IMR-90 (cell line): ENCODE results near the gene SMARCC2. TPM values are rescaled to one million over a fixed set of nuclear protein-coding genes. Genes with fewer than 3 reads are reported as not detected.

Experiments used
- ATAC-seq: fragments of 200-7000 bp; cut with Tn5 transposase; 2 replicates; pipeline ENCODE4 v1.9.1; 2020; ENCODE audit warnings: low read depth, mild to moderate bottlenecking, moderate library complexity
- BruUV-seq: library from RNA; stranded (reverse); fragments of 400-500 nt; replicated peaks from 2 replicates; lab custom pipeline; 2021; lab: Mats Ljungman, UMichigan
- CTCF ChIA-PET: fragments of 300-600 bp; formaldehyde crosslinking; extraction: SDS; loops from one replicate; lab custom pipeline; 2021; ENCODE audit warnings: antibody characterized with exemption; lab: Yijun Ruan, JAX
- POLR2A ChIA-PET: fragments of 300-600 bp; sonication (Branson Sonifier 250); formaldehyde crosslinking; loops from one replicate; lab custom pipeline; 2022; ENCODE audit warnings: antibody characterized with exemption; ENCODE audit not compliant: unreplicated experiment; lab: Charles Lee
- DNase-seq: peaks from one replicate; pipeline ENCODE4 v3.0.0; 2013
- H2AFZ ChIP-seq: replicated peaks from 2 replicates; pipeline ENCODE3; 2013; ENCODE audit warnings: low read length, mild to moderate bottlenecking; ENCODE audit not compliant: poor library complexity
- H2AK5ac ChIP-seq: 2 replicates; pipeline ENCODE4 v1.6.1; 2013; ENCODE audit warnings: low read depth, low read length, inconsistent platforms
- H2AK9ac ChIP-seq: replicated peaks from 2 replicates; pipeline ENCODE3; 2013; ENCODE audit warnings: mild to moderate bottlenecking, low read depth, low read length, moderate library complexity; ENCODE audit not compliant: poor library complexity
- H2BK120ac ChIP-seq: 2 replicates; pipeline ENCODE4 v1.6.1; 2013; ENCODE audit warnings: low read depth, low read length, inconsistent platforms
- H2BK15ac ChIP-seq: 3 replicates; pipeline ENCODE4 v1.6.1; 2013; ENCODE audit warnings: low read depth, low read length, inconsistent platforms
- H2BK20ac ChIP-seq: 2 replicates; pipeline ENCODE4 v1.6.1; 2013; ENCODE audit warnings: low read depth, mild to moderate bottlenecking, inconsistent platforms, low read length, moderate library complexity
- H2BK5ac ChIP-seq: 2 replicates; pipeline ENCODE4 v1.6.1; 2013; ENCODE audit warnings: mild to moderate bottlenecking, low read depth, low read length, inconsistent platforms; ENCODE audit not compliant: poor library complexity, severe bottlenecking
- H3K14ac ChIP-seq: replicated peaks from 2 replicates; pipeline ENCODE4 v1.6.1; 2013; ENCODE audit warnings: low read depth, low read length, inconsistent platforms
- H3K18ac ChIP-seq: 2 replicates; pipeline ENCODE4 v1.6.1; 2013; ENCODE audit warnings: low read depth, low read length, control low read depth
- H3K23ac ChIP-seq: 2 replicates; pipeline ENCODE4 v1.6.1; 2013; ENCODE audit warnings: low read depth, low read length, inconsistent platforms
- H3K27ac ChIP-seq: 2 replicates; pipeline ENCODE4 v1.5.1; 2013; ENCODE audit warnings: mild to moderate bottlenecking, control low read depth, low read length; ENCODE audit not compliant: insufficient read depth
- H3K27me3 ChIP-seq: 2 replicates; pipeline ENCODE4 v1.6.1; 2013; ENCODE audit warnings: low read length; ENCODE audit not compliant: control insufficient read depth, insufficient read depth
- H3K36me3 ChIP-seq: 2 replicates; pipeline ENCODE4 v1.6.1; 2013; ENCODE audit warnings: low read length, mixed read lengths; ENCODE audit not compliant: control insufficient read depth, insufficient read depth
- H3K4ac ChIP-seq: 2 replicates; pipeline ENCODE4 v1.6.1; 2013; ENCODE audit warnings: low read depth, low read length, inconsistent platforms
- H3K4me1 ChIP-seq: 2 replicates; pipeline ENCODE4 v1.6.1; 2013; ENCODE audit warnings: low read length, mixed read lengths; ENCODE audit not compliant: control insufficient read depth, insufficient read depth
- H3K4me2 ChIP-seq: 2 replicates; pipeline ENCODE4 v1.6.1; 2013; ENCODE audit warnings: low read depth, mild to moderate bottlenecking, control low read depth, low read length, moderate library complexity
- H3K4me3 ChIP-seq: 2 replicates; pipeline ENCODE4 v1.5.1; 2013; ENCODE audit warnings: low read depth, mild to moderate bottlenecking, control low read depth, low read length, moderate library complexity; ENCODE audit not compliant: insufficient read depth
- H3K56ac ChIP-seq: 2 replicates; pipeline ENCODE4 v1.6.1; 2013; ENCODE audit warnings: low read length, inconsistent platforms; ENCODE audit not compliant: insufficient read depth; ENCODE audit errors: extremely low read depth
- H3K79me1 ChIP-seq, 2 experiments: 2 replicates each; pipeline ENCODE4 v1.6.1; 2013; ENCODE audit warnings: low read length in 2 of 2, inconsistent platforms in 1 of 2, low read depth in 1 of 2
- H3K9ac ChIP-seq: 2 replicates; pipeline ENCODE4 v1.6.1; 2013; ENCODE audit warnings: low read depth, low read length, control low read depth
- H3K9me1 ChIP-seq: 2 replicates; pipeline ENCODE4 v1.6.1; 2013; ENCODE audit warnings: low read length, inconsistent platforms; ENCODE audit not compliant: insufficient read depth
- H3K9me3 ChIP-seq: 2 replicates; pipeline ENCODE4 v1.6.1; 2013; ENCODE audit warnings: low read length; ENCODE audit not compliant: control insufficient read depth, insufficient read depth
- H4K20me1 ChIP-seq: 2 replicates; pipeline ENCODE4 v1.6.1; 2013; ENCODE audit warnings: low read length, inconsistent platforms; ENCODE audit not compliant: insufficient read depth
- H4K5ac ChIP-seq: 2 replicates; pipeline ENCODE4 v1.6.1; 2013; ENCODE audit warnings: mild to moderate bottlenecking, low read depth, low read length, control low read depth
- H4K8ac ChIP-seq, 2 experiments: 2 replicates each; pipeline ENCODE4 v1.6.1; 2013; ENCODE audit warnings: low read depth in 2 of 2, low read length in 2 of 2, control low read depth in 1 of 2, inconsistent platforms in 1 of 2
- H4K91ac ChIP-seq: 2 replicates; pipeline ENCODE4 v1.6.1; 2013; ENCODE audit warnings: low read depth, low read length, inconsistent platforms; ENCODE audit not compliant: insufficient read depth
- CEBPB ChIP-seq: IDR thresholded peaks from 2 replicates; pipeline ENCODE4 v1.6.1; 2012; ENCODE audit warnings: low read depth, low read length, improper control_type of control experiment
- CTCF ChIP-seq: conservative IDR thresholded peaks from 2 replicates; pipeline ENCODE4 v1.5.1; 2012; ENCODE audit warnings: mild to moderate bottlenecking, low read depth, low read length, improper control_type of control experiment
- ELK1 ChIP-seq: fragments of 150-350 bp; IDR thresholded peaks from 2 replicates; pipeline ENCODE4 v1.6.1; 2016; ENCODE audit warnings: low read depth, mild to moderate bottlenecking, low read length, moderate library complexity, borderline replicate concordance
- MAFK ChIP-seq: IDR thresholded peaks from 2 replicates; pipeline ENCODE4 v1.6.1; 2012; ENCODE audit warnings: low read depth, low read length, improper control_type of control experiment
- NFE2L2 ChIP-seq: fragments of 150-350 bp; IDR thresholded peaks from 2 replicates; pipeline ENCODE4 v1.6.1; 2016; ENCODE audit warnings: low read depth, mild to moderate bottlenecking, low read length
- RAD21 ChIP-seq: IDR thresholded peaks from 2 replicates; pipeline ENCODE4 v1.6.1; 2012; ENCODE audit warnings: low read length, improper control_type of control experiment
- RFX5 ChIP-seq: IDR thresholded peaks from 2 replicates; pipeline ENCODE4 v1.8.0; 2012; ENCODE audit warnings: low read depth, mild to moderate bottlenecking, low read length, moderate library complexity
- WGBS, 2 experiments: methylation state at CpG; one replicate each; pipeline versions ENCODE4 v1.1.5 to v1.1.7; 2013; ENCODE audit warnings: missing lambda C conversion rate in 2 of 2; ENCODE audit not compliant: insufficient read length in 1 of 2; ENCODE audit errors: extremely low coverage in 2 of 2; 5-methylcytosine and 5-hydroxymethylcytosine counted together
- dilution Hi-C: fragments of 300-500 bp; cut with HindIII; formaldehyde crosslinking; loops from one replicate; pipeline ENCODE4 v1.14.3; 2018; ENCODE audit warnings: low sequenced_read_pairs; ENCODE audit not compliant: unreplicated experiment
- in situ Hi-C: fragments of 300-500 bp; cut with MboI; formaldehyde crosslinking; loops from 3 replicates; pipeline ENCODE4 v1.14.3; 2019; ENCODE audit warnings: low sequenced_read_pairs, inconsistent platforms, mixed read lengths
- intact Hi-C: fragments of 100-400 bp; cut with micrococcal nuclease; formaldehyde crosslinking; loops from 2 replicates; pipeline ENCODE4 v1.10.0; 2022
- polyA plus RNA-seq, 3 experiments: library from polyadenylated mRNA; depleted of rRNA; stranded (reverse); fragments of >200 nt; gene quantifications; 2 replicates each; pipeline ENCODE4 v1.2.3, GENCODE V29; 2012; ENCODE audit warnings: low replicate concordance in 1 of 3
- total RNA-seq: library from RNA; depleted of rRNA; stranded (reverse); fragments of >200 nt; gene quantifications from 2 replicates; pipeline ENCODE4 v1.2.3, GENCODE V29; 2012

Gene SMARCC2
- total and polyA plus RNA-seq, 2 of the 4 experiments (the other 2 are of a cell fraction) = 42.3 to 43.8 TPM

- TF ChIP-seq CEBPB (no peak), CTCF (no peak), RAD21 (no peak)
Measured at GRCh38 chr12:56134897-56135296, 54.4 kb downstream of the SMARCC2 start (continued).

- in situ Hi-C loops = no loop called here
- H3K36me3 ChIP-seq = peaks cover 39% of the 10 kb centered on the region
Measured at GRCh38 chr12:56130876-56131275, 58.4 kb downstream of the SMARCC2 start.

More at GRCh38 chr12:56130876-56131275, 58.4 kb downstream of the SMARCC2 start:
- no peak overlapping the region for H2BK20ac ChIP-seq
- WGBS, 2 experiments = 100% methylated on average over 1 of the region's 4 CpGs; no CpG with 5 or more reads in 1 of the 2 experiments
- no peaks in the 10 kb centered on the region for H3K9me3 ChIP-seq
- no peak overlapping the region for H3K56ac ChIP-seq
- peak overlapping the region; percentile 77 for H2AK9ac ChIP-seq
- peaks cover 6% of the 10 kb centered on the region; the same call in 1 of the 2 replicates for H3K4me1 ChIP-seq
- H4K5ac ChIP-seq = no peak overlapping the region
- BruUV-seq = no TSS peak
- no peak overlapping the region for H3K14ac ChIP-seq
- peaks cover 44 to 68% of the 10 kb centered on the region in 2 experiments for H3K79me1 ChIP-seq
- ATAC-seq = no peak
- 0 out of 2 replicates have a peak overlapping the region, but pooled peaks have one; percentile 9 for H2AK5ac ChIP-seq
- ChIA-PET POLR2A (no interaction called here), CTCF (no interaction called here)
- H3K4me3 ChIP-seq = no peak overlapping the region
- no peak for DNase-seq
- no peak overlapping the region for H2BK15ac ChIP-seq
- TF ChIP-seq ELK1 (no peak), MAFK (no peak), RFX5 (no peak), NFE2L2 (no peak), CTCF (no peak), RAD21 (no peak)
- no peak overlapping the region for H3K27ac ChIP-seq
- intact Hi-C loops (no loop called here), dilution Hi-C loops (no loop called here)
- H3K9ac ChIP-seq = no peak overlapping the region
- H2AFZ ChIP-seq = no peak overlapping the region
- no peak overlapping the region for H2BK5ac ChIP-seq
- H3K9me1 ChIP-seq = no peaks in the 10 kb centered on the region
- no peaks in the 10 kb centered on the region for H4K20me1 ChIP-seq
- no peak overlapping the region for H4K91ac ChIP-seq
- no peak overlapping the region for H3K18ac ChIP-seq
- H3K4ac ChIP-seq = no peak overlapping the region
- H3K27me3 ChIP-seq = no peaks in the 10 kb centered on the region
- no peak overlapping the region for H3K23ac ChIP-seq
- H4K8ac ChIP-seq = no peak overlapping the region
- no peak overlapping the region for H3K4me2 ChIP-seq
- H2BK120ac ChIP-seq = no peak overlapping the region
